K562 (cell line): ENCODE data around the gene RHOC. TPM values are rescaled to one million over a fixed set of nuclear protein-coding genes. Genes with fewer than 3 reads are reported as not detected.

Experiments
- ARHGAP35 ChIP-seq: fragments of 450-650 bp; IDR thresholded peaks from 2 replicates; pipeline ENCODE4 v1.6.1; 2018; ENCODE audit not compliant: partially characterized antibody
- CAMTA2 ChIP-seq: fragments of 250-450 bp; sonication (Bioruptor Pico); conservative IDR thresholded peaks from 2 replicates; pipeline ENCODE4 v1.5.1; 2022
- CBX1 ChIP-seq: sonication (generic); IDR thresholded peaks from 2 replicates; pipeline ENCODE4 v1.6.1; 2016; ENCODE audit warnings: antibody characterized with exemption, low read depth, mild to moderate bottlenecking
- CCAR2 ChIP-seq: fragments of 200-400 bp; formaldehyde crosslinking; IDR thresholded peaks from 2 replicates; pipeline ENCODE4 v1.6.1; 2017; ENCODE audit warnings: mild to moderate bottlenecking, low read depth, low read length
- CREB5 ChIP-seq: fragments of 250-450 bp; sonication (Bioruptor Pico); IDR thresholded peaks from 2 replicates; pipeline ENCODE4 v1.5.0; 2020; ENCODE audit warnings: mild to moderate bottlenecking
- E2F4 ChIP-seq: sonication (generic); formaldehyde crosslinking; IDR thresholded peaks from 2 replicates; pipeline ENCODE4 v1.8.0; 2022; ENCODE audit warnings: mild to moderate bottlenecking, low read depth, missing genetic modification reagents
- KLF16 ChIP-seq: IDR thresholded peaks from 2 replicates; pipeline ENCODE4 v1.6.1; 2016; ENCODE audit warnings: antibody characterized with exemption
- MECOM ChIP-seq: fragments of 250-450 bp; sonication (Bioruptor Pico); IDR thresholded peaks from 2 replicates; pipeline ENCODE4 v1.8.0; 2022; ENCODE audit warnings: inconsistent platforms
- NONO ChIP-seq, 2 experiments: fragments of 200-400 bp in 1 of 2; fragments of 450-650 bp in 1 of 2; formaldehyde crosslinking in 1 of 2; IDR thresholded peaks; 2 replicates each; pipeline ENCODE4 v1.6.1; 2017; ENCODE audit warnings: low read depth in 2 of 2, mild to moderate bottlenecking in 2 of 2, moderate library complexity in 2 of 2, low read length in 1 of 2
- NR0B1 ChIP-seq: fragments of 450-650 bp; IDR thresholded peaks from one replicate; pipeline ENCODE4 v1.6.1; 2018; ENCODE audit warnings: mild to moderate bottlenecking, moderate library complexity; ENCODE audit not compliant: partially characterized antibody
- PCBP2 ChIP-seq: fragments of 200-400 bp; formaldehyde crosslinking; IDR thresholded peaks from 2 replicates; pipeline ENCODE4 v1.6.1; 2018; ENCODE audit warnings: low read length, low read depth, mild to moderate bottlenecking, moderate library complexity; ENCODE audit not compliant: poor library complexity, severe bottlenecking
- POLR3G ChIP-seq: IDR thresholded peaks from 2 replicates; pipeline ENCODE4 v1.6.1; 2011; ENCODE audit not compliant: insufficient read length, insufficient replicate concordance; ENCODE audit errors: extremely low read depth
- SRF ChIP-seq, 2 experiments: fragments of 250-450, 450-650 bp in 1 of 2; sonication (Bioruptor Pico) in 1 of 2; sonication (generic) in 1 of 2; formaldehyde crosslinking; IDR thresholded peaks; 2 replicates each; pipeline versions ENCODE4 v1.5.0 to v1.5.1; 2020 to 2022; ENCODE audit warnings: mild to moderate bottlenecking in 1 of 2, missing genetic modification reagents in 1 of 2
- THAP7 ChIP-seq: fragments of 250-450 bp; sonication (Bioruptor Pico); IDR thresholded peaks from 2 replicates; pipeline ENCODE4 v1.5.0; 2021
- XRCC5 ChIP-seq: fragments of 200-400 bp; formaldehyde crosslinking; IDR thresholded peaks from 2 replicates; pipeline ENCODE4 v1.6.1; 2017; ENCODE audit warnings: low read depth, mild to moderate bottlenecking, low read length
- ZNF121 ChIP-seq: sonication (generic); formaldehyde crosslinking; conservative IDR thresholded peaks from 2 replicates; pipeline ENCODE4 v1.8.0; 2022; ENCODE audit warnings: missing genetic modification reagents
- ZNF224 ChIP-seq: sonication (generic); formaldehyde crosslinking; IDR thresholded peaks from 2 replicates; pipeline ENCODE4 v1.8.0; 2022; ENCODE audit warnings: mild to moderate bottlenecking, missing genetic modification reagents
- ZNF561 ChIP-seq: fragments of 450-650 bp; formaldehyde crosslinking; conservative IDR thresholded peaks from 2 replicates; pipeline ENCODE4 v1.4.0; 2020; ENCODE audit warnings: mild to moderate bottlenecking, moderate library complexity
- ZNF75A ChIP-seq: fragments of 450-650 bp; formaldehyde crosslinking; IDR thresholded peaks from 2 replicates; pipeline ENCODE4 v1.4.0; 2020; ENCODE audit warnings: mild to moderate bottlenecking
- ZNF77 ChIP-seq: fragments of 250-450 bp; sonication (Bioruptor Pico); IDR thresholded peaks from 2 replicates; pipeline ENCODE4 v1.5.0; 2020
- ZSCAN32 ChIP-seq: fragments of 450-650 bp; formaldehyde crosslinking; IDR thresholded peaks from 2 replicates; pipeline ENCODE4 v1.4.0; 2020; ENCODE audit warnings: mild to moderate bottlenecking, moderate library complexity
- polyA plus RNA-seq, 8 experiments: library from polyadenylated mRNA; depleted of rRNA in 4 of 8; stranded (reverse) in 5 of 8; unstranded in 3 of 8; fragments of >200 nt; fragmentation: Nextera tagmentation in 2 of 8; fragmentation: Illumina TruSeq in 1 of 8; extraction: Ambion mirVana in 2 of 8; extraction: Trizol in 1 of 8; gene quantifications; 2 replicates each; pipeline versions ENCODE4 v1.2.1 to v1.2.3, GENCODE V29; 2011 to 2014; ENCODE audit warnings: inconsistent platforms in 1 of 8, missing spikeins in 1 of 8
- total RNA-seq, 7 experiments: library from RNA; depleted of rRNA in 6 of 7; stranded (reverse); fragments of >200 nt in 6 of 7; fragmentation: Illumina TruSeq in 2 of 7; extraction: Trizol in 2 of 7; gene quantifications; 2 replicates each; pipeline versions ENCODE4 v1.2.1 to v1.2.3, GENCODE V29; 2011 to 2021; ENCODE audit warnings: low replicate concordance in 1 of 7

RHOC gene
- total and polyA plus RNA-seq, 9 of the 15 experiments (the other 6 are each of a cell fraction or from before 2014, with no cell fraction given), result 35.2 to 364 (median 204) TPM

- TF ChIP-seq XRCC5 (peak; percentile 97), ZNF121 (CRISPR knock-in tag) (no peak), ZNF224 (CRISPR knock-in tag) (no peak), ZSCAN32 (CRISPR knock-in tag) (peak; percentile 58; the same call in 1 of the 2 replicates), KLF16 (peak; percentile 96), CAMTA2 (CRISPR knock-in tag) (no peak), NONO (IDR thresholded peaks at IDR 0.05; ENCODE audit: low read depth in 2 of 2, low read length in 1 of 2) (peak in 1 of 2 experiments; percentile 55; a peak in 1 of 4 replicates), CCAR2 (0 out of 2 replicates have a peak, but pooled peaks have one; percentile 64), PCBP2 (no peak), CBX1 (no peak; the same call in 1 of the 2 replicates), SRF (CRISPR knock-in tag; IDR thresholded peaks at IDR 0.05) (peak in 1 of 2 experiments; percentile 72; a peak in 2 of 4 replicates), NR0B1 (no peak), THAP7 (CRISPR knock-in tag) (no peak), E2F4 (CRISPR knock-in tag) (no peak), CREB5 (no peak), ZNF75A (CRISPR knock-in tag) (no peak), POLR3G (no peak), ARHGAP35 (no peak), ZNF77 (peak; percentile 78; the same call in 1 of the 2 replicates), ZNF561 (CRISPR knock-in tag) (no peak), MECOM (CRISPR knock-in tag) (no peak; the same call in 1 of the 2 replicates)
Measured at GRCh38 chr1:112700290-112701226, 6.4 kb downstream of the RHOC start (continued).
